ENCODE results near the gene GPC3. TPM values are rescaled to one million over a fixed set of nuclear protein-coding genes. Genes with fewer than 3 reads are reported as not detected.

GPC3 gene
- polyA plus RNA-seq, 1 of the 3 experiments (the other 2 are of a cell fraction) = 1.4 TPM

- no peak for TF ChIP-seq RCOR1 (IDR thresholded peaks at IDR 0.05; ENCODE audit: low read length)
- no peak for TF ChIP-seq ZBTB33 (IDR thresholded peaks at IDR 0.05; ENCODE audit: borderline replicate concordance, low read depth)
- no peak for TF ChIP-seq YY1 (IDR thresholded peaks at IDR 0.05; ENCODE audit: low read depth)
- no peak for TF ChIP-seq TAF1 (IDR thresholded peaks at IDR 0.05; ENCODE audit: borderline replicate concordance, low read depth, low read length)
- no peak for TF ChIP-seq MXI1 (IDR thresholded peaks at IDR 0.05; ENCODE audit: low read depth, low read length)
- no peak for TF ChIP-seq PBX3 (IDR thresholded peaks at IDR 0.05)
Measured at GRCh38 chrX:133846311-133846710, 139.1 kb downstream of the GPC3 start (continued).

GRCh38 chrX:133840415-133840814, 145.0 kb downstream of the GPC3 start:
- TF ChIP-seq IRF3 (IDR thresholded peaks at IDR 0.05; ENCODE audit: low read depth, low read length) (no peak), SMC3 (IDR thresholded peaks at IDR 0.05; ENCODE audit: low read depth, low read length) (no peak), GATA2 (CRISPR knock-in tag; IDR thresholded peaks at IDR 0.05) (no peak), NFIC (IDR thresholded peaks at IDR 0.05; ENCODE audit: borderline replicate concordance) (no peak), RAD21 (IDR thresholded peaks at IDR 0.05; ENCODE audit: low read length) (no peak), REST (IDR thresholded peaks at IDR 0.05; ENCODE audit: low read depth, low read length) (no peak), TEAD4 (IDR thresholded peaks at IDR 0.05; ENCODE audit: borderline replicate concordance, insufficient read depth) (no peak), POLR2AphosphoS5 (IDR thresholded peaks at IDR 0.05; ENCODE audit: low read depth, low read length) (no peak), MEF2A (IDR thresholded peaks at IDR 0.05; ENCODE audit: borderline replicate concordance, low read depth) (no peak), GABPA (IDR thresholded peaks at IDR 0.05; ENCODE audit: low read depth) (no peak), USF1 (IDR thresholded peaks at IDR 0.05; ENCODE audit: borderline replicate concordance, low read depth) (no peak), RCOR1 (IDR thresholded peaks at IDR 0.05; ENCODE audit: low read length) (no peak), RFX5 (IDR thresholded peaks at IDR 0.05; ENCODE audit: low read length) (no peak)
- CTCF ChIA-PET = interaction anchor here (0.9 to 3.3 kb wide), 7 partner anchors 10 to 181 kb away, joined by 3 to 16 read pairs (median 4); no protein-coding TSS in a partner anchor
- Histone ChIP-seq H3K36me3 (replicated peaks in 1 of 2; ENCODE audit: control insufficient read depth in 1 of 2, insufficient read depth in 2 of 2, low read length in 1 of 2) (no peaks in the 10 kb centered on the region), H4K20me1 (ENCODE audit: insufficient read depth) (no peaks in the 10 kb centered on the region), H3K4me2 (no peak overlapping the region), H3K9me2 (no peaks in the 10 kb centered on the region), H3K79me2 (ENCODE audit: insufficient read depth) (no peaks in the 10 kb centered on the region), H2AFZ (ENCODE audit: low read depth) (no peak overlapping the region), H3K9ac (no peak overlapping the region), H3K27ac (ENCODE audit: low read depth in 2 of 2, low read length in 1 of 2) (no peak overlapping the region), H3K4me3 (ENCODE audit: low read depth in 2 of 2, low read length in 1 of 2) (no peak overlapping the region), H3K27me3 (ENCODE audit: insufficient read depth) (no peaks in the 10 kb centered on the region; the same call in 1 of the 2 replicates), H3K9me3 (no peaks in the 10 kb centered on the region), H3K4me1 (ENCODE audit: control insufficient read depth in 1 of 2, insufficient read depth in 2 of 2, low read depth in 1 of 2, low read length in 1 of 2) (no peaks in the 10 kb centered on the region), H3F3A (replicated peaks; ENCODE audit: insufficient read depth) (no peaks in the 10 kb centered on the region)
- POLR2A ChIA-PET = no interaction called here
- WGBS (ENCODE audit: low lambda C conversion rate) = 32% methylated on average over 2 of the region's 2 CpGs
- DNase-seq = no peak

All from SK-N-SH (cell line).